ENCODE data around the gene DUSP11.

The DUSP11 gene

GRCh38 chr2:73716543-73717250 lies 63.2 kb downstream of the DUSP11 start:
- DNase-seq: no peak

GRCh38 chr2:73714091-73714490 lies 65.8 kb downstream of the DUSP11 start:
- no peak for DNase-seq
